GM19043 (cell line): Measurements from ENCODE around the gene CRTC1.

Source experiments
- ATAC-seq: cut with Tn5 transposase; IDR thresholded peaks from one replicate; pipeline ENCODE4 v1.9.1; 2021; ENCODE audit warnings: low read depth; ENCODE audit not compliant: unreplicated experiment

The CRTC1 gene, protein sequence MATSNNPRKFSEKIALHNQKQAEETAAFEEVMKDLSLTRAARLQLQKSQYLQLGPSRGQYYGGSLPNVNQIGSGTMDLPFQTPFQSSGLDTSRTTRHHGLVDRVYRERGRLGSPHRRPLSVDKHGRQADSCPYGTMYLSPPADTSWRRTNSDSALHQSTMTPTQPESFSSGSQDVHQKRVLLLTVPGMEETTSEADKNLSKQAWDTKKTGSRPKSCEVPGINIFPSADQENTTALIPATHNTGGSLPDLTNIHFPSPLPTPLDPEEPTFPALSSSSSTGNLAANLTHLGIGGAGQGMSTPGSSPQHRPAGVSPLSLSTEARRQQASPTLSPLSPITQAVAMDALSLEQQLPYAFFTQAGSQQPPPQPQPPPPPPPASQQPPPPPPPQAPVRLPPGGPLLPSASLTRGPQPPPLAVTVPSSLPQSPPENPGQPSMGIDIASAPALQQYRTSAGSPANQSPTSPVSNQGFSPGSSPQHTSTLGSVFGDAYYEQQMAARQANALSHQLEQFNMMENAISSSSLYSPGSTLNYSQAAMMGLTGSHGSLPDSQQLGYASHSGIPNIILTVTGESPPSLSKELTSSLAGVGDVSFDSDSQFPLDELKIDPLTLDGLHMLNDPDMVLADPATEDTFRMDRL

DNA sequence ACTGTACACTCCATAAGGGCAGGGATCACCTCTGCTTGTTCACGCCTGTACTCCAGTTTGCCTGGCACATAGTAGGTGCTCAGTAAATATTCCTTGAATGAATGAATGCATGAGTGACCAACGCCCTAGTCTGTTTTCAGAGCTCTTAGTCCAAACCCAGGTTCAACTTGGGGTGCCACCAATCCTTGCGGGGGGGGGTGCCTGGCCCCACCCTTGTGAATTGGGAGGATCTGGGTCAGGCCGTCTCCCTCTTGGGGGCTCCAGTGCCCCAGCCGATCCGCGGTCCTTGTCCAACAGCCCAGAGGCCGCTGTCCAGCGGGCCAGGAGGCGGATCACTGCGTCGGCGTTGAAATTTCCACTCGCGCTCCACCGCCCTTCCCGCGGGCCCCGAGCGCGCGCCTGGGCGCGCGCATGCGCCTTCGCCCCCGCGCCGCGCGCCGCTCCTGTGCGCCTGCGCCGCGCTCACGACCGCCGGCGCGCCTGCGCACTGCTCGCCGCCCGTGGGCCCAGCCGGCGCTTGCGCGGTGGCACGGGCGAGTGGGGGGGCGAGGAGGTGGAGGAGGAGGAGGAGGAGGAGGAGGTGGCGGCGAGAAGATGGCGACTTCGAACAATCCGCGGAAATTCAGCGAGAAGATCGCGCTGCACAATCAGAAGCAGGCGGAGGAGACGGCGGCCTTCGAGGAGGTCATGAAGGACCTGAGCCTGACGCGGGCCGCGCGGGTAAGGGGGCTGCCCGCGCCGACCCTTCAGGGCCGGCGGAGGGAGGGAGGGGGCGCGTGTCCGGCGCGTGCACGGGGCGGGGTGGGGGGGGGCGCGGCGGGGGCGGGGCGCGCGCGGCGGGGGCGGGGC lies at the start of gene CRTC1:
Gene CRTC1, plus strand, starts transcription at position 572 of the 849 bp plus-strand sequence. Its CDS starts 23 bp downstream, at position 595.
- no peak for ATAC-seq

GRCh38 chr19:18634612-18635297 lies 48.7 kb upstream of the CRTC1 start:
- ATAC-seq, result no peak

GRCh38 chr19:18635831-18636182 lies 47.7 kb upstream of the CRTC1 start:
- no peak for ATAC-seq

DNA sequence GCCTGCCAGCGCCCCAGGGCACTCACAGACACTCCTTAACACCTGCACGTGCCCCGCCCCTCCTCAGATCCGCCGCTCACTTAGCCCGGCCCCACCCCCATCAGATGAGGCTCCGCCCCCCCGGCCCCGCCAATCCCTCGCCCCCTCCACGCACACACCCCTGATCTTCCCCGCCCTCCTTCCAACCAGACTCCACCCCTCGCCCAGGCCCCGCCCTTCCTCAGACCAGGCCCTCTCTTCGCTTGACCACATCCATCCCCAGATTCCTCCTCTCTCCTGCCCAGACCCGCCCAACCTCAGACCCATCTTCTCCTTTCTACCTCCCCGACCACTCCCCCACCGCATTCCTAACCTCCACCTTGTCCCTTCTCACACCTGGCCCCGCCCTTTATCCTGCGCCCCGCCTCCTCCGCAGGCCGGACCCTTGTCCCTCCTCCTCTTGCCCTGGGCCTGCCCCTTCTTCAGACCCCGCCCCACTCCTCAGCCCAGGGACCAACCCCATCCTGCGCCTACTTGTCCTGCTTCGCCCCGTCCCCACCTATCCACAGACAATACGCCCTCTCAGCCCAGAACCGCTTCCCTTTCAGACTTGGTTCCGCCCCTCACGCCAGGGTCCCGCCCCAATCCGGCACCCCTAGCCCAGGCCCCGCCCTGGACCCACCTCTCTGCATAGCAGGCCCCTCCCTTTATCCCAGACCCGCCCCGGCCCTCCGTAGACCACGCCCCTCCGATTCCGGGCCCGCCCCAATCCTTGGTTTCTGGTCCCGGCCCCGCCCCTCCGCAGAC lies 47.1 kb upstream of the CRTC1 start:
- ATAC-seq, result peak; percentile 78

DNA sequence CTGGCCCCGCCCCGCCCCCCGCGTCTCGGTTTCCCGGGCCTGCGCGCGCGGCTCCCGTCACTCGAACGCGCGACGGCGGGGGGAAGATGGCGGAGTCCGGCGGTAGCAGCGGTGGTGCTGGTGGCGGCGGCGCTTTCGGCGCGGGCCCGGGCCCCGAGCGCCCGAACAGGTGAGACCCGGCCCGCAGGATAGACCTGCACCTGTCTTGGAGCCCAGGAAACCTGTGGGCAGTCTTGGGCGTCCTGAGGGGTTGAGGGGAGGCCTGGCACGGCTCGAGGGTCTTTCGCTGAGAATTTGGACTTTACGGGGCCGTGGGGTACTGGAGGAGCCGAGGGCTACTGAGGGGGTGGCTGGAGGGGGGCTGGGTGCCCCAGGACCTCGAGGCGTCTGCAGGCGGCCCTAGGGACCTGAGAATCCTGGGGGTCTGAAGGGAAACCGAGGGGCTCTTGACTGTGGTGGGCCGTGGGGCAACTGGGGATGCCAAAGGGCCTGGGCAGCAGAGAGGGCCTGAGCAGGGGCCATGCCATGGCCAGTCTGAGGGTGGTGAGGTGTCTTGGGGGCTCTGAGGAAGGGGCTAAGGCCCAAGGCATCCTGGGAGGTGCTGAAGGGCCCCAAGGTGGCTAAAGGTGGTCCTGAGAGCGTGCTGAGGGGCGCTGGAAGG lies 46.4 kb upstream of the CRTC1 start, which contains the start of gene KLHL26:
Gene KLHL26, plus strand, starts transcription at position 60 of the 661 bp plus-strand sequence. Its CDS starts 27 bp downstream, at position 87.
- no peak for ATAC-seq

- no peak for ATAC-seq
These were observed 45.5 kb upstream of the CRTC1 start for GRCh38 chr19:18637673-18638630.

DNA sequence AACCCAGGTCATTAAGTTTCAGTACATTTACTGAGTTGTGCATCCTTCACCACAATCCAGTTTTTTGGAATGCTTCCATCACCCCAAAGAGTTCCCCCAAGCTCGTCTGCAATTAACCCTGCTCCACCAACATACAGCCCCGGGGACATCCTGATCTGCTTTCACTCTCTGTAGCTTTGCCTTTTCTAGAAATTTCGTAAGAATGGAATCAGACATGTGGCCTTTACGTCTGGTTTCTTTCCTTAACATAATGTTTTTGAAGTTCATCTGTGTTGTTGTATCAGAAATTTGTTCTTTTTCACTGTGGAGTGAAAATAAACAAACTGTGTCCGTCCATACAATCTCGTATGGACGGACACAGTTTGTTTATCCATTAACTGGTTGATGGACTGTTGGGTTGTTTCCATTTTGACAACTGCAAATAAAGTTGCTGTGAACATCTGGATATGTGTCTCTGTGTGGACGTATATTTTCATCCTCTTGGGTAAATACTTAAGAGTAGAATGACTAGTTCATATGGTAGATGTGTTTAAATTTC lies 43.7 kb upstream of the CRTC1 start:
- ATAC-seq, result no peak

GRCh38 chr19:18644196-18645034 lies 39.1 kb upstream of the CRTC1 start:
- no peak for ATAC-seq

- ATAC-seq, result no peak
These were observed 38.4 kb upstream of the CRTC1 start for GRCh38 chr19:18645035-18645511.

GRCh38 chr19:18646535-18647370 lies 36.7 kb upstream of the CRTC1 start:
- ATAC-seq, result no peak

DNA sequence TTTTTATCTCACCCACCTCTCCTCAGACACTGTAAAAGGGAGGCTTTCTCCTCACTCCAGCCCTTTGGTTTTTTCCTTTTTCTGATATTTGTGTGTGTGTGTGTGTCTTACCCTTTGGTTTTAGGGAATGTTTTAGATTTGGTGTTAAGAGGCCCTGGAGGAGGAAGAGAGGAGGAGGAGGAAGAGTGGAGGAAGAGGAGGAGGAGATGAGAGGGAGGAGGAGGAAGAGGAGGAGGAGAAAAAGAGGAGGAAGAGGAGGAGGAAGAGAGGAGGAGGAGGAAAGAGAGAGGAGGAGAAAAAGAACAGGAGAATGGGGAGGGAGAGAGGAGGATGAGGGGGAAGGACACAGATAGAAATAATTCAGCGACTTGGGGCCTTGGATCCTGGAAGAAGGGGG lies 36.1 kb upstream of the CRTC1 start:
- no peak for ATAC-seq

DNA sequence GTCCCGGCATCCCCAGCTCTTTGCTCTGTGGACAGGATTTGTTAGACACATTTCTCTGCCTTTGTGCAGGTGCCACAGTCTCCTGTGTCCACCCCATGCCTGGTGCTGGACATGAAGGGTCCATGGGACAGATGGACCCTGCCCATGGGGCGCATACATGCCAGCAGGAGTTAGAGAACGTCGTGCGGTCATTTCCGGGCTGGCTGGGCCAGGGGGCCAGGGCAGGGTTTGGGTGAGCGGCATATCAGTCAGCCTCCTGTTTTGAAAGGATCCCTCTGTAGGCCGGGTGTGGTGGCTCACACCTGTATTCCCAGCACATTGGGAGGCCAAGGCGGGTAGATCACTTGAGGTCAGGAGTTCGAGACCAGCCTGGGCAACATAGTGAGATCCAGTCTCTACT lies 35.7 kb upstream of the CRTC1 start:
- ATAC-seq, result no peak

DNA sequence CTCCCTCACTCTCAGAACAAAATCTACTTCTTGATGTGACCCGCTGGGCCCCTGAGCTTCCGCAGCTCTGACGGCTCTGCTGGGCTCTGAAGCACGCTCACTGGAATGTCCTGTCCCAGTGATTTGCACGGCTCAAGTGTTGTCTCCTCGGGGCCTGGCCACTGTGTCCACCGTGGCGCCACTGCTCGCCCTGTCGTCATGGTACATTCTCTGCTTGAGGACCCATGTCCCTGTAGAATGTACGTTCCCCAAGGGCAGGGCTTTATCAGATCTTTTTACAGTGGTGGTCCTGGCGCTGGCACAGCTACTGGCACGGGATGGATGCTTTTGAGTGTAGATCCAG lies 34.5 kb upstream of the CRTC1 start:
- no peak for ATAC-seq

GRCh38 chr19:18649371-18650020 lies 34.0 kb upstream of the CRTC1 start:
- ATAC-seq, result no peak

GRCh38 chr19:18650021-18650390 lies 33.5 kb upstream of the CRTC1 start:
- ATAC-seq, result no peak
